SK-N-MC (cell line): ENCODE data around the gene CAGE1.
A peak's percentile ranks its signal among the peaks of the same experiment; 100 is the strongest.
"Not testable (repeated sequence)": the region's sequence is repeated elsewhere in the genome, so short reads cannot be mapped to it uniquely, and the experiment has no call there.

Experiments
- DNase-seq: peaks from one replicate; pipeline ENCODE4 v3.0.0-alpha.2; 2011; ENCODE audit warnings: low read depth, low spot score
- H3K27ac ChIP-seq: fragments of 200-600 bp; sonication (generic); 2 replicates; pipeline ENCODE4 v1.5.1; 2016; ENCODE audit warnings: mixed run types
- H3K36me3 ChIP-seq: fragments of 200-600 bp; sonication (generic); 2 replicates; pipeline ENCODE4 v1.6.1; 2017; ENCODE audit warnings: antibody characterized with exemption, low read length, mixed read lengths; ENCODE audit not compliant: insufficient read depth
- H3K4me3 ChIP-seq: fragments of 200-600 bp; sonication (generic); 2 replicates; pipeline ENCODE4 v1.5.1; 2016
- H3K9ac ChIP-seq: fragments of 200-600 bp; sonication (generic); 2 replicates; pipeline ENCODE4 v1.8.0; 2017; ENCODE audit warnings: mixed run types, mixed read lengths; ENCODE audit not compliant: insufficient read length
- H3K9me3 ChIP-seq: fragments of 200-600 bp; sonication (generic); 2 replicates; pipeline ENCODE4 v1.6.1; 2017; ENCODE audit warnings: low read depth, mild to moderate bottlenecking, antibody characterized with exemption, low read length, moderate library complexity, mixed read lengths
- EZH2 ChIP-seq: fragments of 200-600 bp; sonication (generic); IDR thresholded peaks from one replicate; pipeline ENCODE4 v1.6.1; 2017; ENCODE audit warnings: antibody characterized with exemption
- FOXP2 ChIP-seq: optimal IDR thresholded peaks from 2 replicates; pipeline ENCODE3; 2011; ENCODE audit warnings: mild to moderate bottlenecking, moderate library complexity; ENCODE audit not compliant: insufficient read depth; ENCODE audit errors: extremely low read length, control extremely low read depth
- POLR2AphosphoS5 ChIP-seq: IDR thresholded peaks from 2 replicates; pipeline ENCODE4 v1.6.1; 2012; ENCODE audit warnings: mild to moderate bottlenecking, low read depth, low read length, borderline replicate concordance

Gene CAGE1

DNA sequence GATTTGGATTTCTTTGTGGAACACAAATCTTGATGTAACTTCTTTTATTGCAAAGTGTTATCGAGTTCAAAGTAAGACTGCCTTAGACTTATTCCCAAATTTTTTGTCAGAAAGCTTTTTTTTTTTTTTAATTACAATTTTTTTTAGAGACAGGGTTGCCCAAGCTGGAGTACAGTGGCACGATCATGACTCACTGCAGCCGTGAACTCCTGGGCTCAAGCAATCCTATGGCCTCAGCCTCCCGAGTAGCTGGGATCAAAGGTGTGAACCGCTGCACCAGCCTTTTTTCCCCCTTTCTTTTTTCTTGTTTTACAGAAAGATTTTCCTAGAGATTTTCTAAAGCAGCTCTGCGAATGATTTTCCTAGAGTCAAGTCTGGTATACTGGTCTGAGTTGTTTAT lies 2.9 kb upstream of the CAGE1 start:
- DNase-seq = no peak
- Histone ChIP-seq H3K9me3 (no peaks in the 10 kb centered on the region), H3K9ac (no peak overlapping the region), H3K4me3 (no peak overlapping the region; the same call in 1 of the 2 replicates), H3K36me3 (peaks cover 50% of the 10 kb centered on the region), H3K27ac (no peak overlapping the region)
- TF ChIP-seq FOXP2 (no peak), EZH2 (no peak), POLR2AphosphoS5 (no peak)

DNA sequence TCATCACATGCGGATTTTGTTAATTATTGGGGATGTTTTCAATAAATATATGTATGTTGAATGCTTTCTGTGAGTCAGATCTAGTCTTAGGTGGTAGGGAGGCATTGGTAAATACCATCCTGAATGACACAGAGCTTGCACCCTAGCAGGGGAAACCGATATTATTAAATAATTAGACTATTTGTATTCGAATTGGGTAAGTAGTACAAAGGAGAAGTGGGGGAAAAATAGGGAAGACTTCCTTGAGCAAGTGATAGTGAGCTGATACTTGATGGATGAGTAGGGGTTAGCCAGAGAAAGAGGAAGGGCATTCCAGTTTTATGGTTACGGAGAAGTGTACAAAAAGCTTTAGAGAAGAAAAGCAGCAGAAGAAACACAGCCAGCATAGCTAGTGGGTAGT lies 1.6 kb upstream of the CAGE1 start:
- no peak overlapping the region for H3K27ac ChIP-seq
- no peaks in the 10 kb centered on the region for H3K9me3 ChIP-seq
- peak overlapping the region; percentile 93 for H3K9ac ChIP-seq
- no peak for DNase-seq
- TF ChIP-seq POLR2AphosphoS5 (no peak), FOXP2 (no peak), EZH2 (no peak)
- peak overlapping the region; percentile 92 for H3K4me3 ChIP-seq
- peaks cover 40% of the 10 kb centered on the region for H3K36me3 ChIP-seq

DNA sequence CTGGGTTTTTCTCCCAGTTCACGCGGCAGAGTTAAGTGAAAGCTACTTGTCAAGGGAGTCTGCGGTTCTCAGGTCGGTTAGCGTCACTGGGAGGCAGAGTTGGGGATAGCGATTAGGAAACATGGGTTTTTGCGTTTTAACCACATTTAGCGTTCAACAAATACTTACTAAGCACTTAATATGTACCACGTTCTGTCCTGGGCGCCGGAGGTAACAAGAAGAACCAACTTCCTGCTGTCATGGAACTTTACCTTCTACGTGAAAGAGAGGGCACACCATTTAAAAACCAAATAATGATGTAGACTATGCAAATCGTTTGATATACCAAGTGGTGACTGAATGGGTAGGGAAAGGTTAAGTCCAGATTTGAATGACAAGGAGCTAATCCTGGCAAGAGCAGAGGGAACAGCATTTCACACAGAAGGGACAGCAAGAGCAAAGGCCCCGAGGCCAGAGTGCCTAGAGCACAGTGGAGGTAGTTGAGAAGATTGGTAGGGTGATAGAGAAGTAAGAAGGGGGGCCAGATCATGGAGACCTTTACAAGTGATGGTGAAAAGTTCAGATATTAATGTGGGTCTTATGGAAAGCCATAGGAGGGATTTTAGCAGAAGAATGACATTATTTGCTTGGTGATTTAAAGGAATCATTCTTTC lies 810 bp upstream of the CAGE1 start:
- peaks cover 32% of the 10 kb centered on the region for H3K36me3 ChIP-seq
- no peak for DNase-seq
- H3K9me3 ChIP-seq = no peaks in the 10 kb centered on the region
- peak overlapping the region; percentile 93 for H3K9ac ChIP-seq
- H3K4me3 ChIP-seq = peak overlapping the region; percentile 92
- H3K27ac ChIP-seq = peak overlapping the region; percentile 45; the same call in 1 of the 2 replicates
- TF ChIP-seq FOXP2 (no peak), EZH2 (no peak), POLR2AphosphoS5 (no peak)

DNA sequence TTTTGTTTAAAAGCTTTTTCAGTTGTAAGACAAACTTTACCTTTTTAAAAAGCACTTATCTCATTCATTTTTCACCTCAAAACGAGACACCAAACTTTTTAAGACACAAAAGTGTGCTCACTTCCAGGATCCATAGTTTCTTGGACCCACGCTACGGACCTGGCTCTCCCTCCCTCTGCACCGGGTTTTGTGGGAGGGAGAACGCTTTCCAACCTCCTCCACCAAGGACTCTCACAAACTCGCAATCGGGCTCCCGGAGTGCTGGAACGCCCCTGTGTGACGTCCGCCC lies 436 bp downstream of the CAGE1 start:
- Histone ChIP-seq H3K4me3 (peak overlapping the region; percentile 92), H3K36me3 (peaks cover 19% of the 10 kb centered on the region), H3K9me3 (no peaks in the 10 kb centered on the region), H3K27ac (peak overlapping the region; percentile 83), H3K9ac (peak overlapping the region; percentile 93)
- no peak for DNase-seq
- no peak for TF ChIP-seq EZH2
- TF ChIP-seq FOXP2 = no peak
- no peak for TF ChIP-seq POLR2AphosphoS5

GRCh38 chr6:7381092-7381491 lies 8.4 kb downstream of the CAGE1 start:
- Histone ChIP-seq H3K4me3 (no peak overlapping the region), H3K9ac (no peak overlapping the region), H3K9me3 (no peaks in the 10 kb centered on the region), H3K36me3 (no peaks in the 10 kb centered on the region), H3K27ac (no peak overlapping the region)
- no peak for TF ChIP-seq POLR2AphosphoS5
- TF ChIP-seq FOXP2 = no peak
- TF ChIP-seq EZH2 = no peak
- DNase-seq = no peak

DNA sequence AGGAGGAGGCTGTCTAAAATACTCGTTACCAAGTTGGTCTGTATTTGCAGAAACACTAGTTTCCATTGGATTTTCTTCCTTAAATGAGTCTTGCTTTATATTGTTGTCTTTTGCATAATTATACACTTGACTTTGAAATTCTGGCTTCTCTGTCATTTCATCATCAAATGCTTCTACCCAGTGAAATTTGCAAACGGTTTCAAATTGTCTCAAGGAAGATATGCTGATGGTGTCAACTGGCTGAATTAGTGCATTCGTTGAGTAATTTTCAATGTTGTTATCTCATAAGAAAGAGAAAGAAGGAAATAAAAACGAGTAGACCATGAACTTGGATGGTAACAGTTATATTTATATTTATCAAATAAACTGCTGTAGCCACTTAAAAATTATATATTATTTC lies 10.8 kb downstream of the CAGE1 start:
- H3K36me3 ChIP-seq = no peaks in the 10 kb centered on the region
- TF ChIP-seq EZH2 (no peak), FOXP2 (no peak), POLR2AphosphoS5 (no peak)
- no peak overlapping the region for H3K4me3 ChIP-seq
- no peaks in the 10 kb centered on the region for H3K9me3 ChIP-seq
- no peak overlapping the region for H3K9ac ChIP-seq
- no peak overlapping the region for H3K27ac ChIP-seq
- no peak for DNase-seq

- Histone ChIP-seq H3K36me3 (no peaks in the 10 kb centered on the region), H3K9ac (no peak overlapping the region), H3K9me3 (no peaks in the 10 kb centered on the region), H3K27ac (no peak overlapping the region), H3K4me3 (no peak overlapping the region)
- no peak for TF ChIP-seq EZH2
- TF ChIP-seq POLR2AphosphoS5 = no peak
- no peak for TF ChIP-seq FOXP2
- DNase-seq = no peak
Measured at GRCh38 chr6:7377961-7378360, 11.6 kb downstream of the CAGE1 start.

DNA sequence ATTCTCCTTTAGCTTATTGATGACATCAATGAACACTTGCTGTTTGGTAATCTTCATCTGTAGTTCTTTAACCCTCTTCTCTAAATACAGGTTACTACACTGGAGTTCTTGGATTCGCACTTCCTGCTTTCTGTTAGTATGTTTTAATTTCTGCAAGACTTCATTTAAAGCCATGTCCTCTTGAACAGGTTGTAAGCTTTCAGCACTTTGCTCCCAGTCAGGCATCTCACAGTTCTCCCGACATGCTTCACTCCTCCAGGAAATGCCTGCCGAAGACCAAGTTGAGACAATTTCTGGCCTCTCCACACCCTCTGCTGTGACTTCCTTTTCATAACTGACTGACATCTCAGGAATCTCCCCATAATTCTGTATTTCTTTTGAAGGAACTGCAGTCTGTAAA lies 15.8 kb downstream of the CAGE1 start:
- no peak overlapping the region for H3K4me3 ChIP-seq
- no peaks in the 10 kb centered on the region for H3K36me3 ChIP-seq
- H3K9ac ChIP-seq = no peak overlapping the region
- no peaks in the 10 kb centered on the region for H3K9me3 ChIP-seq
- H3K27ac ChIP-seq = no peak overlapping the region
- TF ChIP-seq FOXP2 = no peak
- TF ChIP-seq EZH2 = no peak
- TF ChIP-seq POLR2AphosphoS5 = no peak
- DNase-seq = no peak

GRCh38 chr6:7367408-7367807 lies 22.1 kb downstream of the CAGE1 start:
- no peak overlapping the region for H3K9ac ChIP-seq
- H3K9me3 ChIP-seq = no peaks in the 10 kb centered on the region
- H3K4me3 ChIP-seq = no peak overlapping the region
- H3K27ac ChIP-seq = no peak overlapping the region
- no peaks in the 10 kb centered on the region for H3K36me3 ChIP-seq
- TF ChIP-seq EZH2 = no peak
- no peak for TF ChIP-seq POLR2AphosphoS5
- no peak for TF ChIP-seq FOXP2
- DNase-seq = no peak

DNA sequence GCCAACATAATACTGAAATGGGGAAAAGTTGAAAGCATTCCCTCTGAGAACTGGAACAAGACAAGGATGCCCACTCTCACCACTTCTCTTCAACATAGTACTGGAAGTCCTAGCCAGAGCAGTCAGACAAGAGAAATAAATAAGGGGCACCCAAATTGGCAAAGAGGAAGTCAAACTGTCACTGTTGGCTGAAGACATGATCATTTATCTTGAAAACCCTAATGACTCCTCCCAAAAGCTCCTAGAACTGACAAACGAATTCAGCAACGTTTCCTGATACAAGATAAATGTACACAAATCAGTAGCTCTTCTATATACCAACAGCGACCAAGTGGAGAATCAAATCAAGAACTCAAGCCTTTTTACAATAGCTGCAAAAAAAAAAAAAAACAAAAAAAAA lies 37.6 kb downstream of the CAGE1 start:
- H3K9ac ChIP-seq, DNase-seq, H3K36me3 ChIP-seq, H3K27ac ChIP-seq, H3K9me3 ChIP-seq, H3K4me3 ChIP-seq: not testable (repeated sequence)

- H3K36me3 ChIP-seq, H3K4me3 ChIP-seq, H3K9ac ChIP-seq, DNase-seq, H3K9me3 ChIP-seq, H3K27ac ChIP-seq: not testable (repeated sequence)
Measured at GRCh38 chr6:7350591-7350990, 39.0 kb downstream of the CAGE1 start.
